Measurements from ENCODE around the gene RAB3GAP2.

DNA sequence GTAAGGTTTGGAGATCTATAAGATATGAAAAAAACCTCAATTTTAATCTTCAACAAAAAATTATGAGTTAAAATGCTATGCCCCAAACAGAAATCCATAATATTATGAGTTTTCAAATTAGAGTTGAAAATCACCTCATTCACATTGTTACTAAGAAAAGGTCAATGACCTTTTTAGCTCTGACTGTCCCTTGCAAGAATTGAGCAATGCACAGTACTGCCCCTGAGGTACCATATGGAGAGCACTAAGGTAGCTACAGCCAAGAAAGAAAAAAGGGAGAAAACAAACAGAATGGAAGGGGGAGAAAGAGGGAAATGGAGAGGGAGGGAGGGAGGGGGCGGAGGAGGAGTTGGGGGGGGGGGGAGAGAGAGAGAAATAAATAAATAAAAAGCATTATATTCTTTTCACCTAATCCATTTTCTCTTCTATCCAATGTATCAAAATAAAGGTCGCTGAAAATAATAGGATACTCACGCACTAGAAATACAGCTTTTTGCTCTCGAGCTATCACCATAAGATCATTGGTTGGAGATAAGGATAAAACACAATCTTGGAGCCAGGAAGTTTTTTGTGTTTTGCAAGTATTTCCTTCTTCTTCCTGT is 58.8 kb downstream of the RAB3GAP2 start:
- TF ChIP-seq, protein P1, sequence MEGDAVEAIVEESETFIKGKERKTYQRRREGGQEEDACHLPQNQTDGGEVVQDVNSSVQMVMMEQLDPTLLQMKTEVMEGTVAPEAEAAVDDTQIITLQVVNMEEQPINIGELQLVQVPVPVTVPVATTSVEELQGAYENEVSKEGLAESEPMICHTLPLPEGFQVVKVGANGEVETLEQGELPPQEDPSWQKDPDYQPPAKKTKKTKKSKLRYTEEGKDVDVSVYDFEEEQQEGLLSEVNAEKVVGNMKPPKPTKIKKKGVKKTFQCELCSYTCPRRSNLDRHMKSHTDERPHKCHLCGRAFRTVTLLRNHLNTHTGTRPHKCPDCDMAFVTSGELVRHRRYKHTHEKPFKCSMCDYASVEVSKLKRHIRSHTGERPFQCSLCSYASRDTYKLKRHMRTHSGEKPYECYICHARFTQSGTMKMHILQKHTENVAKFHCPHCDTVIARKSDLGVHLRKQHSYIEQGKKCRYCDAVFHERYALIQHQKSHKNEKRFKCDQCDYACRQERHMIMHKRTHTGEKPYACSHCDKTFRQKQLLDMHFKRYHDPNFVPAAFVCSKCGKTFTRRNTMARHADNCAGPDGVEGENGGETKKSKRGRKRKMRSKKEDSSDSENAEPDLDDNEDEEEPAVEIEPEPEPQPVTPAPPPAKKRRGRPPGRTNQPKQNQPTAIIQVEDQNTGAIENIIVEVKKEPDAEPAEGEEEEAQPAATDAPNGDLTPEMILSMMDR (IDR thresholded peaks at IDR 0.05), result no peak
- no peak for TF ChIP-seq POLR2A (IDR thresholded peaks at IDR 0.05)

Measured in uterus (tissue), 2 donors.